GM21367 (cell line): ENCODE results near the gene MARK4.
"Not testable (repeated sequence)": the region's sequence is repeated elsewhere in the genome, so short reads cannot be mapped to it uniquely, and the experiment has no call there.

Experiments
- ATAC-seq: cut with Tn5 transposase; IDR thresholded peaks from one replicate; pipeline ENCODE4 v1.9.1; 2021; ENCODE audit not compliant: unreplicated experiment

MARK4 gene

DNA sequence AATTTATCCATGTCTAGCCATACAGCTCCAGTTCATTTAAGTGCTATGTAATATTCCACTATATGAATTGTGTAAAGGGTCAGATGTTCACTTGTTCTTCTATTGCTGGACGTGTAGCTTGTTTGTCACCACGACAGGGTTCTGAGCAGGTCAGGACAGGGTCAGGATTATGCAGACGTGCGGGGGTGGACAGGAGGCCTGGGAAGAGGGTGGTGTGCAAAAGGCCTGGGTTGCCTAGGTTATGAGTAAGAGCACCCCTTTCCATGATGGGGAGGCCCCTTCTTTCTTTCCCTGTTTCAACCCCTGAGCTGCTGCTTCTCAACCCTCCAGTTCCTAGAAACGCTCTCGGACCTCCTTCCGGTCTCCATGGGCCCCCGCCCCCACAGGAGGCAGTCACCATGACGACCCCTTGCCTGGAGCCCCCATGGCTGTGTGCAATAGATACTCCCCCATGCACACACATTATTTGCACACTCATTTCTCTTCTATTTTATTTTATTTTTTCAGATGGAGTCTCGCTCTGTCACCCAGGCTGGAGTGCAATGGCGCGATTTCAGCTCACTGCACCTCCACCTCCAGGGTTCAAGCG lies 7.8 kb upstream of the MARK4 start:
- no peak for ATAC-seq

DNA sequence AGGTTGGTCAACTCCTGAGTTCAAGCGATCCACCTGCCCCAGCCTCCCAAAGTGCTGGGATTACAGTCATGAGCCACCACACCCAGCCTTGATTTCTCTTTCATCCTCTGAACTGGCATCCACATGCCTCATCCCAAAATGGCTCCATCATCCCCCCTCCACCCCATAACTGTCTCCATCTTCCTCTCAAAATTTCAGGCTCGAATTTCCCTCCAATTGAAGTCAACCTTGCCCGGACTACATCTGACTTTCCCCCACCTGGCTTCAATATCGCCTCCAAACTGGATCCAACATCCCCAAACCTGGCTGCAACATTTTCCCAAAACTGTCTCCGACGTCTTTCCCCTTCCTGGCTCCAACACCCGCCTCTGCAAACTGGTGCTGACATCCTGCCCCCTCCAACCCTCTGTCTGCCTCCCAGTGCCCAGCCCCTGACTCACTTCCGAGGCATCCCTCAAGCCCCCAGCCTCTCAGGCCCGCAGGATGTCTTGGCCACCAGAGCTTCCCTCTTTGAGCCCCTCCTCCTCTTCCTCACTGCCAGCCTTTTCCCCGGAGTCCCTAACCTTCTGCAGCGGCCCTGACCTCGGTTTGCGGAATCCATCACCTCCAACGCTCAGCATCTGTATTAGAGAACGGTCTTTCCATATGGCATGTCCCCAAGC lies 6.8 kb upstream of the MARK4 start:
- no peak for ATAC-seq

DNA sequence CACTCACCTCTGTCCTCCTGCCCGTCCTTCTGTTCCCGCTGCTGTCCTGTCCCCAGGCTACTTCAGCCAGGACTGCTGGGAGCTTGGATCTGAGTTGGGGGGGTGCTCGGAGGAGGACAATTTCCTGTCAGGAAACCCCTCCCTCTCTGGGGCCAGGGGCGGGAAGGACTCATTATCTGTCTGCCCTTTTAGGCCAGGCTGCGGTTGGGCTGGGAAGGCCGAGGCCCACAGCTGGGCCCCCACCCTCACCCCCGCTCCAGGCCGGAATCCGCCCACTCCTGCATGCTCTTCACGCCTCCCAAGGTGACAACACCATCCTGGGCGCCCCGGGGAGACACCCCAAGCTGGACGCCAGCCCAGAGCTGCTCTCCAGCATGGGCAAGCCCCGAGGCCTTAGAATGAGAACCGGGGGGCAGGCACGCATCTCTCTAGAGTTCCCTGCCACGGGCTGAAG lies 5.7 kb upstream of the MARK4 start, which contains the start of gene EXOC3L2:
Gene EXOC3L2, minus strand, starts transcription at position 74 of the 454 bp plus-strand sequence. CDS start 6,362 bp downstream, outside the sequence.
- no peak for ATAC-seq

DNA sequence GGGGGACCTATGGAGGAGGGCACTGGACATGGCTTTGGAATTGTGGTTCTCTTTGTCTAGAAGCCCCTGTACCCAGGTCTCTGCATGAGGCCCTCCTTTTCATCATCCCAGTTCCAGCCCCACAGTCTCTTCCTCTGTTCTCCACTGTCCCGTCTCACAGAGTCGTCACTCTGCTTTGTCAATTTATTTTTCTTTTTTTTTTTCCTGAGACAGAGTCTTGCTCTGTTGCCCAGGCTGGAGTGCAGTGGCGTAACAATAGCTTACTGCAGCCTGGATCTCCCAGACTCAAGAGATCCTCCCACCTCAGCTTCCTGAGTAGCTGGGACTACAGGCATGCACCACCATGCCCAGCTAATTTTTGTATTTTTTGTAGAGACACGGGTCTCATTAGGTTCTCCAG lies 5.2 kb upstream of the MARK4 start:
- ATAC-seq: no peak

DNA sequence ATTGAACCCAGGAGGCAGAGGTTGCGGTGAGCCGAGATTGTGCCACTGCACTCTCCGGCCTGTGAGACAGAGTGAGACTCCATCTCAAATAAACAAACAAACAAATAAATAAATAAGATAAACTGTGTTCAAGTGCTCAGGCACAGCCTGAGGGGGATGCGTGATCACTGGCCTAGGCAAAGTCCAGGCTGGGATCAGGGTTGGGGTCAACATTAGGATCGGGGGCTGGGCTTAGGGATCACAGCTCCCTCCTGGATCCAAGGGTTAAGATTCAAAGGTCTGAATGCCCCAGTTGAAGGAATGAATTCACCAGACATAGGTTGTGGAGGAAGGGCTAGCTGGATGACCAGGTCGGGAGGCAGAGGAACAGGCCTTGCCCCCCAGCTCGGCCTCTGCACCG lies 3.9 kb upstream of the MARK4 start:
- ATAC-seq: no peak

DNA sequence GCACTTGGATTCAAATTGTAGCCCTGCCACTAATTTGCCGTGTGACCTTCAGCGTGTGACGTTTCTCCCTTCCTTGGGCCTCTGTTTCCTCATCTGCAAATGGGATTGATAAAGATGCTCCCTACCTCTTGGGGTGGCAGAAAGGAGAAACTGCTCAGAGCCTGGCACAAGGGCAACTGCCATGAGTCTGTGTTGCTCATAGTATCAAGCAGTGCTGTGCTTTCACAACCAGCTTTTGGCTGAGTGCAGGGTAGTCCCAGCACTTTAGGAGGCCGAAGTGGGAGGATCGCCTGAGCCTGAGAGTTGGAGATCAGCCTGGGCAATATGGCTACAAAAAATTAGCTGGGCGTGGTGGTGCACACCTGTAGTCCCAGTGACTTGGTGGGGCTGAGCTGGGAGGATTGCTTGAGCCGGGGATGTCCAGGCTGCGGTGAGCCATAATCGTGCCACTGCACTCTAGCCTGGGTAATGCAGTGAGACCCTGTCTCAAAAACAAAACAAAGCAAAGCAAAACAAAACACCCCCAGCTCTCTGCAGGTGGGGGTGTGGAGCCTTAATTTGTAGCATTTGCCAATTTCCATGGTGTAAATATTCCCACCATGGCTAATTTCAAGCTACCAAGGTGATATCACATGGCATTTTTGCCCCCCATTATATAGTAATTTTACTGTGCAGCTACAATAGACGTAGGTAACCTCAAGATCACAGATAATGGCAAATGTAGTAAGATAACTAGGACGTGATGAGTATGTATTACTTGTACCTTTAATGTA lies 1.6 kb upstream of the MARK4 start:
- ATAC-seq: no peak

DNA sequence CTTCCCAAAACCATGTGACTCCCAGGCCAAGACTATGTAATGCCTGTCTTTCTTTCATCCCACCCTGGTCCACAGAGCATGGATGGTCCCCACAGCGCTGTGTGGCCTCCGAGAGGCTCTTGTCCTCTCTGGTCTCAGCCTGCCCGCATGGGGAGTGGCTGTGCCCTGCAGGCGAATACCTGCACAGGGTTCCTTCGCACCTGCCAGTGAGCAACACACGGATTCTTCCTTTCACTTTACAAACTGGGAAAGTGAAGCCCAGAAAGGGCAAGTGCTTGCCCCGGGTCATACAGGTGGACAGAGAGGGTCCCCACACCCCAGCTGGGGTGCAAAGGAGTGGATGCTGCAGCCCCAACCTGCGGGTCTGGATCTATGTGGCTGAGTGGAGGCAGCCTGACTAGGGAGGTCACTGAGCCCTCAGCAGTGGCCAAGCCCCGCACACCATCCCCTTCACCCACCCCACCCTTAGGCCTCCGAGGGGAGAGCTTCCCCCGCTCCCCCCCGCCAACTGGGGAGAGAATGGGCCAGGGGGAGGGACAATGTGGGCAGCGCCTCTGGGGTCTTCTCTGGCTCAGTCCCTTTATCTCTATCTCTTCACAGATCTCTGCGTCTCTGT lies 747 bp upstream of the MARK4 start:
- no peak for ATAC-seq

DNA sequence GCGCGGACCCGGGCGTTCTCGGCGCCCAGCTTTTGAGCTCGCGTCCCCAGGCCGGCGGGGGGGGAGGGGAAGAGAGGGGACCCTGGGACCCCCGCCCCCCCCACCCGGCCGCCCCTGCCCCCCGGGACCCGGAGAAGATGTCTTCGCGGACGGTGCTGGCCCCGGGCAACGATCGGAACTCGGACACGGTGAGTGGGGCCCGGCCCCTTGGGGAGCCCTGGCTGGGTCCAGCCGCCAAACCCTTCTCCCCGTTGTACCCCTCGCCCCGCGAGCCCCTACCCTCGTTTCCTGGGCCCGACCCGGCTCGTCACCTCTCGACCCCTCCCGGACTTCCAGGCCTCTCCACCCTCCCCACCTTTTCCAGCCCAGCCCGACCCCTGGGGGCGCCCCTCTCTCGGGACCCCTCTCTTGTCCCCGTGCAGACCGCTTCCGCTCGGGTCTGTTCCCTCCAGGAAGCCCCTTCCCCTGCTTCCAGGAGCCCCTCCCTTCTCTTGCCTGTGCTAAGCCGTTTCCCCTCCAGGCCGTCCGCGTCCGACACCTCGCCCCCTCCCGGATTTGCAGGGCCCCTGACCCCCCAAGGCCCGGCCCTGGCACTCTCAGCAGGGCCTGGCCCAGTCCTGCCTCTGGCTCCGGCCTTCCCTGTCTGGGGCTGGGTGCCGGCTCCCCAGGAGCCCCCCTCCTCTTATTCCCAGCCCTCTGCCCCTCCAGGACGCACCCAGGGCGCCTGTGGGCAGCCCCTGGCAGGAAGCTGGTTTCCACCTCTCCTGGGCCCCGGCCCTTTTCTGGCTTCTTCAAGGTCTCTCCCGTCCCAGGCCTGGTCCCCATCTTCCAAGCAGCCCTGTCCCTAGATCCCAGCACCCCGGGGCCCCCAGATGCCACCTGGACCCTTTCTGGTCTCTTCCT lies 632 bp downstream of the MARK4 start:
- ATAC-seq: no peak

DNA sequence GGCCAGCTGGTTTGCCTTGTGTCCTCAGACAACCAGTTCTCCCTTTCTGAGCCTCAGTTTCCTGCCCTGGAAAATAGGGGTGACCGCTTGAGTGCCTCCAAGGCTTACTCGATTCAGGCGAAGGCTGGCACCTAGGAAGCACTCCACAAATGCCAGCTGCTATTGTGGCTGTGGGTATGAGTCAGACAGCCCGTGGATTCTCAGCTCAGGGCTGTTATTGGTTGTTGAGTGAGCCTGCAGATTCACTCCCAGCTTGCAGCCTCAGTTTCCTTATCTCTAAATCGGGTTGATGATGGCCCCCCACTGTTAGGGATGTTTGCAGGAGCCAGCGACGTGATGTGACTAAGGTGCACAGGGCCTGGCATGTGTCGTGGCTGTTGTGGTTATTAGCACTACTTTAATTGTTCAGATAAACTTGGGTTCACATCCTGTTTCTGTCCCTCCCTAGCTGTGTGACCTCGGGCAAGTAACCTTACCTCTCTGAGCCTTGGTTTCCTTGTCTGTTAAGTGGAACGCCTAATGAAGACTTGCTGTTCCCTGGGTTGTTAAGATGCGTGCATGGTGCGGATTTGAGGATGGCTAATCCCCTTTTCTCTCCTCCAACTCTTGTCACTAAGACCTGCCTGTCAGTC lies 2.4 kb downstream of the MARK4 start:
- ATAC-seq: no peak

DNA sequence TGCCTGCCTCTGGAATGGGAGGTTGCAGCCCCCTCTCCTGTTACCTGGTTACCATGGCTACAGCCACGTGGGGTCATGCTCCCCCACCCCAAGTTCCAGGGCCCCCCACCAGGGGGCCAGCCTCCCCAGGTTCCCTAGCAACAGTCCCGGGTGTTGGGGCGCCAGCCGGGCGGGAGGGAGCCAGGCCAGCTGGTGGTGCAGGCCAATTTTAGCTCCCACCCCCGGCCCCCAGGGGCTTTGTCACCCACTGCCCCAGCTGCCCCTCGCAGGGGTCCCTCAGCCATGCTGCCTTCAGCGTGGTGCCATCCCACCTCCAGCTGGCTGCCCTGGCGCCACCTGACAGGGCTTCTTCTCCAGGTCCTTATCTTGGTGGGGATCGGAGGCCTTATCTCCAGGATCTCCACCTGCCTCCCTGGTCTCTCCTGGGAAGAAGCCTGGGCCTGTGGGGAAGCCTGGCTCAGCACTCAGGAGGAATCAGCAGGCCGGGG lies 3.0 kb downstream of the MARK4 start:
- no peak for ATAC-seq

DNA sequence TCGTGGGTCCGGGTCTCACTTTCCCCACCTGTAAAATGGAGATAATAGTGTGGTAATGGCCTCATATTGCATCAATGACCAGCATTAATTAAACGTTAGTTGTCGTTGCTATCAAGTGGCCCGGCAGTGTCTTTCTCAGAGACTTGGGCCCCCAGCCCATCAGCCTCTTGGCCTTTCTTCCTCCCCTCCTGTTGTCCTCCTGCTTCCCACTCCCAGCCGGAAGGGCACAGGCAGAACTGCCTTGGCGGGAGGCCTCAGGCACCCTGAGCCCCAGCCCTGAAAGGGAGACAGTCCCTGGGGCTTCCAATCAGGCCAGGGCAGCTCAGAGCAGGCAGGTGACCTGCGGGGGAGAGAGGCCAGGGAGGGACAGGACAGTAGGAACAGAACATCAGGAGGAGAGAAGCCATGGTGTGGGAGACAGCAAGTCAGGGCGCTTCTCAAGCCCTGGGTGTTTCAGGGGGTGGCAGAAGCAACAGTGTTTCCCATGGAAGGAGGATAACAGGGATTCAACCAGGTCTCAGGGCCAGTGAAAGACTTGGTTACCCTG lies 4.6 kb downstream of the MARK4 start:
- no peak for ATAC-seq

DNA sequence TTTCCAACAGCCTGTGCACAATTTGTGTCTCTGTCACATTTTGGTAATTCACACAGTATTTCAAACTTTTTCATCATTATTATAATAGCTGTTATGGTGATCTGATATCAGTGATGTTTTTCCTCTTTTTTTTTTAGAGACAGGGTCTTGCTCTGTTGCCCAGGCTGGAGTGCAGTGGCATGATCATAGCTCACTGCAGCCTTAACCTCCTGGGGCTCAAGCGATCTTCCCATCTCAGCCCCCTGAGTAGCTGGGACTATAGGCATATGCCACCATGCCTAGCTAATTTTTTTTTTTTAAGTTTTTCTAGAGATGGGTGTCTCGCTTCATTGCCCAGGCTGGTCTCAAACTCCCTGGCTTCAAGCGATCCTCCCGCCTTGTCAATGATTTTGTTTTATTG lies 5.8 kb downstream of the MARK4 start:
- ATAC-seq: no peak

DNA sequence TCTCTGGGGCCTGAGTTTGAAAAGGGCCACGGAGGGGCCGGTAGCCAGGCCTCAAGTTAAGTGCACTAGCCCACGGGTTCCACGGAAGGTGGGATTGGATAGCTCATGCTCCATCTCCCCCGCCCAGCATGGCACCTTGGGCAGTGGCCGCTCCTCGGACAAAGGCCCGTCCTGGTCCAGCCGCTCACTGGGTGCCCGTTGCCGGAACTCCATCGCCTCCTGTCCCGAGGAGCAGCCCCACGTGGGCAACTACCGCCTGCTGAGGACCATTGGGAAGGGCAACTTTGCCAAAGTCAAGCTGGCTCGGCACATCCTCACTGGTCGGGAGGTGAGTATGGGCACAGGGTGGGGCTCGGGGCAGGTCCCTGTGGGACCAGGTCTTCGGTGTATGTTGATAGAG lies 7.8 kb downstream of the MARK4 start:
- no peak for ATAC-seq

DNA sequence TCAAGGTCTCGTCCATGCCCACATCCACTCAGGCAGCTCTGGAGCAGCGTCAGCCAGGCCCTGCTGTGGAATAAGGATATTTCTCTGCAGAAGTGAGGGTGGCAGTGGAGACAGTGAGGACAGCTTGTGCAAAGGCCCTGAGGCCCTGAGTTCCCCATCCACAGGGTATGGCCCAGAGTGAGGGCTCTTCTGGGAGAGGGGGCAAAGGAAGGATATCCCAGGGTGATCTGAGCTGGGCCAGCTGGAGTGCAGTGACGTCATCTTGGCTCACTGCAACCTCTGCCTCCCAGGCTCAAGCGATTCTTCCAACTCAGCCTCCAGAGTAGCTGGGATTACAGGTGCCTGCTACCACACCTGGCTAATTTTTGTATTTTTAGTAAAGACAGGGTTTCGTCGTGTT lies 11.5 kb downstream of the MARK4 start:
- no peak for ATAC-seq

DNA sequence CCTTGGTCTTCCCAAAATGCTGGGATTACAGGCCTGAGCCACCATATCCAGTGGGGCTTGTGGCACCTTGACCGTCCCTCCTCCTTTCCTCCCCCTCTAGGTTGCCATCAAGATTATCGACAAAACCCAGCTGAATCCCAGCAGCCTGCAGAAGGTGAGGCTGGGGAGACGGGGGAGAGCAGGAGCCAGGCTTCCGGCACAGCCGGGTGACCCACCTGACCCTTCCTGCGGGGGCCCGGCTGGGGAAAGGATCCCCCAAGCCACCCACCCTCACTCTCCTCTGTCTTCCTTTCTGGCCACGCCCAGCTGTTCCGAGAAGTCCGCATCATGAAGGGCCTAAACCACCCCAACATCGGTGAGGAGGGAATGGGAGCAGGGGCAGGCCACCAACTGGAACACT lies 11.9 kb downstream of the MARK4 start:
- no peak for ATAC-seq

DNA sequence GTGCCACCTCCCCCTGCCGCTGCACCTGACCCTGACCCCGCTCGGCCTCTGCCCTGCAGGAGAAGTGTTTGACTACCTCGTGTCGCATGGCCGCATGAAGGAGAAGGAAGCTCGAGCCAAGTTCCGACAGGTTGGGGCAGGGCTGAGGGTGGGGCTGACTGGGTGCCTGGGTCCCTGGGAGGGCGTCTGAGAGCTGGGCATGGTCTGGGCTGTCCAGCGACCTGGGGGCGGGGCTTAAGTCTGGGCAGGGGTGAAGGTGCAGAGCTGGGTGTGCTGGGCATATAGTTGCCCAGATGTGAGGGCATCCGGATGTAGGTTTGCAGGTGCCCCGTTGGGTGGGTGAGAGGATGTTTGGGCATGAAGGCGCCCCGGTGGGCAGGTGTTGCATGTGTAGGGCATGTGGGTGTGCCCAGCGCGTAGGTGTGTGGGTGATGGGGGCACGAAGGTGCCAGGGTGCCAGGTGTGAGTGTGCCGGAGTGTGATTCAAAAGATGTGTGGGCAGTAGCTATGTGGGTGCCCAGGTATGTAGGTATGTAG lies 13.8 kb downstream of the MARK4 start:
- ATAC-seq: no peak

DNA sequence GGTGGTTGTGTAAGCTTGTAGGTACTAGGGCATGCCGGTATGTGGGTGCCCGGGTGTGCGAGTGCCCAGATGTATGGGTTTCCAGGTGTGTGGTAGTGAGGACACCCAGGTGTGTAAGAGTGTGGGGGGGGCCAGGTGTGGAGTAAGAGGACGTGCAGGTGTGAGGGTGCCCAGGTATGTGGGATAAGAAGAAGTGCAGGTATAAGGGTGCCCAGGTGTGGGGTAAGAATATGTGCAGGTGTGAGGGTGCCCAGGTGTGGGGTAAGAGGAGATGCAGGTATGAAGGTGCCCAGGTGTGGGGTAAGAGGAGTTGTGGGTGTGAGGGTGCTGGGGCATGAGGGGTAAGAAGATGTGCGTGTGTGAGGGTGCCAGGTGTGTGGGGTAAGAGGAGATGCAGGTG lies 14.3 kb downstream of the MARK4 start:
- no peak for ATAC-seq

DNA sequence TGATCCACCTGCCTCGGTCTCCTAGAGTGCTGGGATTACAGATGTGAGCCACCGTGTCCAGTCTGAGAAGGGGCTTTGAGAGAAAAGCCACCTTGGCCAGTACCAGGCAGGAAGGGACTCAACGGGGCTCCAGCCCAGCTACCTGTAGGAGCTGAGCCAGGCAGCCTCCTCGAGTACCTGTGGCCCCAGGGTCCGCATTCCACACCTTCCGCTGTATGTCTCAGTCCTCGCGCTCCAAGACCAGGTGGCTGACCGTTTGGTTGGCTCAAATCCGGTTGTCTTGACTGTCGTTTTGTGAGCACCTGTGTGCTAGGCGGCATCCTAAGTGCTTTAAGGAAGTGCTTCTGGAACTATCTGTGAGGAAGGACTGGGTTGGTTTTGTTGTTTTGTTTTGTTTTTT lies 16.2 kb downstream of the MARK4 start:
- no peak for ATAC-seq

DNA sequence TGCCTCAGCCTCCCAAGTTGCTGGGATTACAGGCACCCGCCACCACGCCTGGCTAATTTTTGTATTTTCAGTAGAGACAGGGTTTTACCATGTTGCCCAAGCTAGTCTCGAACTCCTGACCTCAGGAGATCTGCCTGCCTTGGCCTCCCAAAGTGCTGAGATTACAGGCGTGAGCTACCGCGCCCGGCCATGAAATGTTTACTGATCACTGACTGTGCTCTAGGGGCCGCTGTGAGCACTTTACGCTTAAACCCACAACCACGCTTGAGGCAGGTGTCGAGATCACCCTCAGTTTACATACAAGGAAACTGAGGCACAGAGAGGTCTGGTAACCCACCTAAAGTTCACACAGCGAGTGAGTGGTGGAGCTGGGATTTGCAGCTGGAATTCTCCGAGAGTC lies 18.9 kb downstream of the MARK4 start:
- not testable (repeated sequence) for ATAC-seq
